ENCODE measurements around the gene DIS3.

DIS3 gene, protein sequence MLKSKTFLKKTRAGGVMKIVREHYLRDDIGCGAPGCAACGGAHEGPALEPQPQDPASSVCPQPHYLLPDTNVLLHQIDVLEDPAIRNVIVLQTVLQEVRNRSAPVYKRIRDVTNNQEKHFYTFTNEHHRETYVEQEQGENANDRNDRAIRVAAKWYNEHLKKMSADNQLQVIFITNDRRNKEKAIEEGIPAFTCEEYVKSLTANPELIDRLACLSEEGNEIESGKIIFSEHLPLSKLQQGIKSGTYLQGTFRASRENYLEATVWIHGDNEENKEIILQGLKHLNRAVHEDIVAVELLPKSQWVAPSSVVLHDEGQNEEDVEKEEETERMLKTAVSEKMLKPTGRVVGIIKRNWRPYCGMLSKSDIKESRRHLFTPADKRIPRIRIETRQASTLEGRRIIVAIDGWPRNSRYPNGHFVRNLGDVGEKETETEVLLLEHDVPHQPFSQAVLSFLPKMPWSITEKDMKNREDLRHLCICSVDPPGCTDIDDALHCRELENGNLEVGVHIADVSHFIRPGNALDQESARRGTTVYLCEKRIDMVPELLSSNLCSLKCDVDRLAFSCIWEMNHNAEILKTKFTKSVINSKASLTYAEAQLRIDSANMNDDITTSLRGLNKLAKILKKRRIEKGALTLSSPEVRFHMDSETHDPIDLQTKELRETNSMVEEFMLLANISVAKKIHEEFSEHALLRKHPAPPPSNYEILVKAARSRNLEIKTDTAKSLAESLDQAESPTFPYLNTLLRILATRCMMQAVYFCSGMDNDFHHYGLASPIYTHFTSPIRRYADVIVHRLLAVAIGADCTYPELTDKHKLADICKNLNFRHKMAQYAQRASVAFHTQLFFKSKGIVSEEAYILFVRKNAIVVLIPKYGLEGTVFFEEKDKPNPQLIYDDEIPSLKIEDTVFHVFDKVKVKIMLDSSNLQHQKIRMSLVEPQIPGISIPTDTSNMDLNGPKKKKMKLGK

DNA sequence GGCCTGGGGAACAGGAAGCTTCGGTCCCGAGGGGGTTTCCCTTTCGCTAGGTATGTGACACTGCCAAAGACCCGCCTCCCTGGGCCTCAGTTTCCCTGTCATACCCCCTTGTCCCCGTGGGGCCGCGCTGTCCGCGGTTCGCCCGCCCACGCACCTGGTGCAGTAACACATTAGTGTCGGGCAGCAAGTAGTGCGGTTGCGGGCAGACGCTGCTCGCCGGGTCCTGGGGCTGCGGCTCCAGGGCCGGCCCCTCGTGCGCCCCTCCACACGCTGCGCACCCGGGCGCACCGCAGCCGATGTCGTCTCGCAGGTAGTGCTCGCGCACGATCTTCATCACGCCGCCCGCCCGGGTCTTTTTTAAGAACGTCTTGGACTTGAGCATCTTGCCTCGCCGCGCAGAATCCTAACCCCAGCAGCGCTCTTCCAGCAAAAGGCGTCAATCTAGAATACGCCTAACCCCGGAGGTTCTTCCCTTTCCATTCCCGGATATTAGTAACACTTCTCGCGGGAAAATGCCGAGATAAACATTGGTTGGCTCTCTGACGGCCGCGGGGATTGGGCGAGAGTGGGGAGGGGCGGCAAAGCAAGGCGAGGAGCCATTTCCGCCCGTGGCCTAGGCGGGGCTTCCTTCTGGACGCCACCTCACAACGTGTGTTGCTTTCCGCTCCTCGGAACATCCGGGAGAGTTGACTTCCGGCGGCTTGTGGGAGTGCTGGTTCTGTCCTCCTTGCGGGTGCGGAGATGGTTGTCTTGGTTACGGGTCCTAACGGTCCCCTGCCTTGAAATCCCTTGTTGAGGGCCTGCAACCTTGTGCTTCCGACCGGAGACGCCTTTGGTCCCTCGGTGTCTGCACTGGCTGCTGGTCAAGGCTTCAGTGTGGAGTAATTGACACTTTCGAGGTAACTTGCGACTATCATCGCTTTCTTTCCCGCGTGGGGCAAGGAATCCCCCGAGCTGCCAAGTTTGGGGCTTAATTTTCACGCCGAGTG, at the start of gene DIS3, which contains the start of gene PIBF1:
Gene DIS3, minus strand, starts transcription at position 450 of the 989 bp plus-strand sequence. Its CDS starts 68 bp downstream, at position 382.
Gene PIBF1, plus strand, starts transcription at position 683 of the 989 bp plus-strand sequence. CDS start 1,337 bp downstream, outside the sequence.
- peak; percentile 98 for DNase-seq
- TF ChIP-seq, protein P1, sequence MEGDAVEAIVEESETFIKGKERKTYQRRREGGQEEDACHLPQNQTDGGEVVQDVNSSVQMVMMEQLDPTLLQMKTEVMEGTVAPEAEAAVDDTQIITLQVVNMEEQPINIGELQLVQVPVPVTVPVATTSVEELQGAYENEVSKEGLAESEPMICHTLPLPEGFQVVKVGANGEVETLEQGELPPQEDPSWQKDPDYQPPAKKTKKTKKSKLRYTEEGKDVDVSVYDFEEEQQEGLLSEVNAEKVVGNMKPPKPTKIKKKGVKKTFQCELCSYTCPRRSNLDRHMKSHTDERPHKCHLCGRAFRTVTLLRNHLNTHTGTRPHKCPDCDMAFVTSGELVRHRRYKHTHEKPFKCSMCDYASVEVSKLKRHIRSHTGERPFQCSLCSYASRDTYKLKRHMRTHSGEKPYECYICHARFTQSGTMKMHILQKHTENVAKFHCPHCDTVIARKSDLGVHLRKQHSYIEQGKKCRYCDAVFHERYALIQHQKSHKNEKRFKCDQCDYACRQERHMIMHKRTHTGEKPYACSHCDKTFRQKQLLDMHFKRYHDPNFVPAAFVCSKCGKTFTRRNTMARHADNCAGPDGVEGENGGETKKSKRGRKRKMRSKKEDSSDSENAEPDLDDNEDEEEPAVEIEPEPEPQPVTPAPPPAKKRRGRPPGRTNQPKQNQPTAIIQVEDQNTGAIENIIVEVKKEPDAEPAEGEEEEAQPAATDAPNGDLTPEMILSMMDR (IDR thresholded peaks at IDR 0.05; ENCODE audit: low read depth, low read length), result no peak
- Histone ChIP-seq H3K36me3 (peaks cover 39% of the 10 kb centered on the region), H3K27me3 (ENCODE audit: insufficient read depth, low read depth, severe bottlenecking) (no peaks in the 10 kb centered on the region), H3K9me3 (ENCODE audit: severe bottlenecking) (no peaks in the 10 kb centered on the region), H3K27ac (peak within 1 kb of the TSS; percentile 83), H3K4me3 (ENCODE audit: low read depth, low read length) (peak within 1 kb of the TSS; percentile 82)

DNA sequence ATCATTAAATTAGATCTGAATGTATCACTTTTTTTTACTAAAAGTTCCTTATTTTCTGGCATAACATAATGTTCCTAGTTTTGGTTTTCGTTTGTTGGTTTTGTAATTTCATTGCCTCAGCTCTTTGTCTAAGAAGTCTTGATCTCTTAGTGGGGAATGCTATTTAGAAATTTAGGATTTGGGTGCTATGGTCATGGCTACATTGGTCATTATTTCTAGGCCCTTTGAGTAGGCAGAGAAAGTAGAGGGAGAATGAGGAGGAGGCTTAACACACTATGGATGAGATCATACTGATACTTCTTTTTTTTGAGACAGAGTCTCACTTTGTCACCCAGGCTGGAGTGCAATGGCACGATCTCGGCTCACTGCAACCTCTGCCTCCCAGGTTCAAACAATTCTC, 42.0 kb upstream of the DIS3 start:
- H3K4me3 ChIP-seq (ENCODE audit: low read depth, low read length), result no peak overlapping the region
- no peaks in the 10 kb centered on the region for H3K9me3 ChIP-seq (ENCODE audit: severe bottlenecking)
- TF ChIP-seq, protein P1 (IDR thresholded peaks at IDR 0.05; ENCODE audit: low read depth, low read length), result no peak
- H3K27me3 ChIP-seq (ENCODE audit: insufficient read depth, low read depth, severe bottlenecking), result no peaks in the 10 kb centered on the region
- H3K27ac ChIP-seq, result no peak overlapping the region
- peaks cover 18% of the 10 kb centered on the region for H3K36me3 ChIP-seq
- no peak for DNase-seq

DNA sequence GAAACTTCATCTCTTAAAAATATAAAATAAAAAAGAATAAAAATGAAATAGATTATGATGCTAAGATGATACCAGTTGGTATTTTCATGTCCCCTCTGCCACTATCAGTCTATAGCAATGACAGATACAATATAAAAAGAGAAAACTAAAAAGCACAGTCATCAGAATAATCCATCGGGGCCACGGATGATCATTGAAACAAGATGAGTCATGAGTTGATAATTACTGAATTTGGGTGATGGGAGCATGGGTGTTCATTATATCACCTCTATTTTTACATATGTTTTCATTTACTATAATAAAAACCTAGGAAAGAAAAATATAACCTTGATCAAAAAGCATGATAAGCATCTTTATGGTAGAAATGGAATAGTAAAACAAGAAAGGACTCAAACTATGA, 41.4 kb upstream of the DIS3 start:
- Histone ChIP-seq H3K36me3 (peaks cover 14% of the 10 kb centered on the region), H3K27ac (no peak overlapping the region), H3K27me3 (ENCODE audit: insufficient read depth, low read depth, severe bottlenecking) (no peaks in the 10 kb centered on the region), H3K4me3 (ENCODE audit: low read depth, low read length) (no peak overlapping the region), H3K9me3 (ENCODE audit: severe bottlenecking) (no peaks in the 10 kb centered on the region)
- TF ChIP-seq, protein P1 (IDR thresholded peaks at IDR 0.05; ENCODE audit: low read depth, low read length), result no peak
- DNase-seq, result no peak

DNA sequence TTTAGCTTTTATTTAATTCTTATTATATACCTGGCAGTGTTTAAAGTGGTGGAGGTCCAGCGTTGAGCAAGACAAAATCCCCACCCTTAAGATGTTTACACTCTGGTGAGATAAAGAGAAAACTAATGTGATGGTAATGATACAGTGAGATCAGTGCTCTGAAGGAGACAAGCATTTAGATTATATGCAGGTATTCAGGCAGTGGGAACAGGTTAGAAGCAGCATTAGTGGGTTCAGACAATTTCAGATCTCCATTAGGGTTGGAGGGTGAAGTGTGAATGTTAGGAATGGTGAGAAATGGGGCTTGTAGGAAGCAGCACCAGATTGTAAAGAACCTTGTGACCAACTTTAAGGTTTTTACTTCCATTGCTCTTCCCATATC, 39.2 kb upstream of the DIS3 start:
- no peaks in the 10 kb centered on the region for H3K27me3 ChIP-seq (ENCODE audit: insufficient read depth, low read depth, severe bottlenecking)
- H3K36me3 ChIP-seq, result peaks cover 7% of the 10 kb centered on the region
- TF ChIP-seq, protein P1 (IDR thresholded peaks at IDR 0.05; ENCODE audit: low read depth, low read length), result no peak
- H3K9me3 ChIP-seq (ENCODE audit: severe bottlenecking), result no peaks in the 10 kb centered on the region
- no peak overlapping the region for H3K4me3 ChIP-seq (ENCODE audit: low read depth, low read length)
- no peak for DNase-seq
- no peak overlapping the region for H3K27ac ChIP-seq
